GM18909 (cell line): ENCODE data around the gene SLC66A1.

Experiments
- ATAC-seq: cut with Tn5 transposase; IDR thresholded peaks from one replicate; pipeline ENCODE4 v1.9.1; 2021; ENCODE audit warnings: mild to moderate bottlenecking; ENCODE audit not compliant: unreplicated experiment, poor library complexity

Gene SLC66A1

GRCh38 chr1:19341201-19342061 lies 29.3 kb downstream of the SLC66A1 start:
- no peak for ATAC-seq

GRCh38 chr1:19342062-19342750 lies 30.1 kb downstream of the SLC66A1 start:
- no peak for ATAC-seq

- no peak for ATAC-seq
These were observed 30.9 kb downstream of the SLC66A1 start for GRCh38 chr1:19342894-19343616.

- ATAC-seq, result no peak
These were observed 31.7 kb downstream of the SLC66A1 start for GRCh38 chr1:19343617-19344350.

GRCh38 chr1:19344372-19344810 lies 32.3 kb downstream of the SLC66A1 start:
- no peak for ATAC-seq

- ATAC-seq, result no peak
These were observed 32.7 kb downstream of the SLC66A1 start for GRCh38 chr1:19344831-19345230.

GRCh38 chr1:19345391-19345790 lies 33.3 kb downstream of the SLC66A1 start:
- ATAC-seq, result no peak

- no peak for ATAC-seq
These were observed 33.9 kb downstream of the SLC66A1 start for GRCh38 chr1:19346026-19346425.

- ATAC-seq, result no peak
These were observed 35.5 kb downstream of the SLC66A1 start for GRCh38 chr1:19347533-19348172.

- ATAC-seq, result no peak
These were observed 36.5 kb downstream of the SLC66A1 start for GRCh38 chr1:19348441-19349198.

GRCh38 chr1:19349999-19350398 lies 37.9 kb downstream of the SLC66A1 start:
- no peak for ATAC-seq

- no peak for ATAC-seq
These were observed 38.4 kb downstream of the SLC66A1 start for GRCh38 chr1:19350566-19350965.

- no peak for ATAC-seq
These were observed 39.7 kb downstream of the SLC66A1 start for GRCh38 chr1:19351873-19352272.

GRCh38 chr1:19352839-19353238 lies 40.7 kb downstream of the SLC66A1 start:
- no peak for ATAC-seq

GRCh38 chr1:19353596-19353995 lies 41.5 kb downstream of the SLC66A1 start:
- no peak for ATAC-seq

- no peak for ATAC-seq
These were observed 42.4 kb downstream of the SLC66A1 start for GRCh38 chr1:19354531-19354981.

GRCh38 chr1:19356266-19356665 lies 44.1 kb downstream of the SLC66A1 start:
- ATAC-seq, result no peak

- no peak for ATAC-seq
These were observed 45.3 kb downstream of the SLC66A1 start for GRCh38 chr1:19357299-19357986.
